ENCODE measurements around the gene VMA21. TPM values are rescaled to one million over a fixed set of nuclear protein-coding genes. Genes with fewer than 3 reads are reported as not detected.

Gene VMA21
- total and polyA plus RNA-seq, 10 of the 15 experiments (the other 5 are each of a cell fraction or from before 2014, with no cell fraction given), result 12.9 to 53.6 (median 41.5) TPM

- ATAC-seq, result no peak
- peaks cover 0 to 5% of the 10 kb centered on the region in 2 experiments; a peak in 2 of 4 replicates for H3K36me3 ChIP-seq (ENCODE audit: control insufficient read depth in 2 of 2, insufficient read depth in 2 of 2, low read length in 1 of 2)
- RAD21 ChIA-PET (ENCODE audit: unreplicated experiment), result no interaction called here
- TF ChIP-seq STAT1 (conservative IDR thresholded peaks at IDR 0.05), result no peak
- TF ChIP-seq KAT2A (conservative IDR thresholded peaks at IDR 0.05; ENCODE audit: control insufficient read depth, low read depth, low read length), result no peak
- TF ChIP-seq REST (IDR thresholded peaks at IDR 0.05; ENCODE audit: low read depth, low read length), result no peak
- TF ChIP-seq JUND (IDR thresholded peaks at IDR 0.05; ENCODE audit: low read depth, low read length), result no peak
- TF ChIP-seq NRF1 (conservative IDR thresholded peaks at IDR 0.05; ENCODE audit: low read depth, low read length), result no peak
- TF ChIP-seq ZNF217 (IDR thresholded peaks at IDR 0.05), result no peak
- no peak for TF ChIP-seq ATF2 (IDR thresholded peaks at IDR 0.05; ENCODE audit: low read length)
- no peak for TF ChIP-seq EGR1 (IDR thresholded peaks at IDR 0.05; ENCODE audit: borderline replicate concordance in 1 of 2, low read depth in 2 of 2, low read length in 2 of 2)
- TF ChIP-seq NR2F1 (conservative IDR thresholded peaks at IDR 0.05), result no peak
- TF ChIP-seq EZH2 (IDR thresholded peaks at IDR 0.05; ENCODE audit: borderline replicate concordance, control insufficient read depth, low read depth, low read length), result no peak
- no peak for TF ChIP-seq ZNF384 (IDR thresholded peaks at IDR 0.05; ENCODE audit: borderline replicate concordance, low read depth, low read length)
- no peak for TF ChIP-seq SIN3A (IDR thresholded peaks at IDR 0.05; ENCODE audit: low read depth, low read length)
- no peak for TF ChIP-seq PBX3 (IDR thresholded peaks at IDR 0.05; ENCODE audit: insufficient replicate concordance, low read depth, low read length)
- no peak for TF ChIP-seq CHD2 (IDR thresholded peaks at IDR 0.05; ENCODE audit: borderline replicate concordance, low read depth, low read length)
- no peak for TF ChIP-seq BACH1 (IDR thresholded peaks at IDR 0.05; ENCODE audit: borderline replicate concordance)
These were observed 5.8 kb downstream of the VMA21 start for GRCh38 chrX:151402719-151403390.

More at GRCh38 chrX:151402719-151403390, 5.8 kb downstream of the VMA21 start:
- Histone ChIP-seq H3K4me3 (no peak overlapping the region), H3K27ac (ENCODE audit: control insufficient read depth, insufficient read depth) (no peak overlapping the region), H2AFZ (ENCODE audit: control insufficient read depth, low read depth, low read length) (no peak overlapping the region), H3K4me1 (ENCODE audit: control insufficient read depth, insufficient read depth, low read length) (no peaks in the 10 kb centered on the region), H3K27me3 (replicated peaks in 1 of 2; ENCODE audit: control insufficient read depth in 2 of 2, insufficient read depth in 2 of 2, low read length in 1 of 2) (no peaks in the 10 kb centered on the region), H3K9ac (ENCODE audit: control insufficient read depth, insufficient read depth, low read length) (no peak overlapping the region), H4K20me1 (ENCODE audit: control insufficient read depth, insufficient read depth) (no peaks in the 10 kb centered on the region), H3K79me2 (ENCODE audit: control insufficient read depth, insufficient read depth, low read length) (peaks cover 49% of the 10 kb centered on the region), H3K9me3 (replicated peaks; ENCODE audit: control insufficient read depth, insufficient read depth, low read length) (no peaks in the 10 kb centered on the region), H3K4me2 (ENCODE audit: control insufficient read depth, insufficient read depth) (0 out of 2 replicates have a peak overlapping the region, but pooled peaks have one; percentile 7)
- intact Hi-C loops (cut with micrococcal nuclease; ENCODE audit: unreplicated experiment) (loop anchor here (10.0 kb wide), 1 partner anchor 418 kb away; the partner anchor contains the start of gene HMGB3), in situ Hi-C loops (cut with MboI) (no loop called here)
- 71% methylated on average over 22 of the region's 22 CpGs for WGBS (ENCODE audit: insufficient coverage, insufficient replicate concordance, low lambda C conversion rate, missing lambda C conversion rate)
- no TSS peak for BruUV-seq (replicated peaks)
- ChIA-PET CTCF (no interaction called here), SMC1A (ENCODE audit: uncharacterized antibody, unreplicated experiment) (interaction anchor here (1.3 kb wide), 1 partner anchor 11 kb away, joined by 3 read pairs; no protein-coding TSS in a partner anchor), POLR2A (no interaction called here)
- FAIRE-seq, result no peak
- DNase-seq (ENCODE audit: low read depth, low spot score), result no peak

Data from GM12878 (cell line).